Measurements from ENCODE around the gene COQ4.

Gene COQ4

GRCh38 chr9:128297221-128297773 is 25.3 kb upstream of the COQ4 start:
- Histone ChIP-seq H3K79me2 (ENCODE audit: low read length) (no peaks in the 10 kb centered on the region), H3K9ac (ENCODE audit: low read length) (no peak overlapping the region), H3K36me3 (replicated peaks; ENCODE audit: insufficient read depth, low read length) (no peaks in the 10 kb centered on the region), H3K9me2 (replicated peaks; ENCODE audit: insufficient read depth, low read length) (no peaks in the 10 kb centered on the region), H3K4me2 (ENCODE audit: low read depth, low read length) (no peak overlapping the region), H2AFZ (ENCODE audit: low read length) (no peak overlapping the region), H3K9me3 (replicated peaks; ENCODE audit: insufficient read depth, low read length) (no peaks in the 10 kb centered on the region), H3K4me3 (ENCODE audit: low read length) (no peak overlapping the region), H3F3A (ENCODE audit: insufficient read depth, low read length) (no peaks in the 10 kb centered on the region), H3K4me1 (ENCODE audit: low read length) (0 out of 2 replicates have a peak, but pooled peaks cover 6% of the 10 kb centered on the region), H4K20me1 (ENCODE audit: insufficient read depth, low read length) (no peaks in the 10 kb centered on the region), H3K27me3 (replicated peaks; ENCODE audit: insufficient read depth, low read length) (no peaks in the 10 kb centered on the region), H3K27ac (ENCODE audit: low read length) (no peak overlapping the region)
- TF ChIP-seq, protein P1, sequence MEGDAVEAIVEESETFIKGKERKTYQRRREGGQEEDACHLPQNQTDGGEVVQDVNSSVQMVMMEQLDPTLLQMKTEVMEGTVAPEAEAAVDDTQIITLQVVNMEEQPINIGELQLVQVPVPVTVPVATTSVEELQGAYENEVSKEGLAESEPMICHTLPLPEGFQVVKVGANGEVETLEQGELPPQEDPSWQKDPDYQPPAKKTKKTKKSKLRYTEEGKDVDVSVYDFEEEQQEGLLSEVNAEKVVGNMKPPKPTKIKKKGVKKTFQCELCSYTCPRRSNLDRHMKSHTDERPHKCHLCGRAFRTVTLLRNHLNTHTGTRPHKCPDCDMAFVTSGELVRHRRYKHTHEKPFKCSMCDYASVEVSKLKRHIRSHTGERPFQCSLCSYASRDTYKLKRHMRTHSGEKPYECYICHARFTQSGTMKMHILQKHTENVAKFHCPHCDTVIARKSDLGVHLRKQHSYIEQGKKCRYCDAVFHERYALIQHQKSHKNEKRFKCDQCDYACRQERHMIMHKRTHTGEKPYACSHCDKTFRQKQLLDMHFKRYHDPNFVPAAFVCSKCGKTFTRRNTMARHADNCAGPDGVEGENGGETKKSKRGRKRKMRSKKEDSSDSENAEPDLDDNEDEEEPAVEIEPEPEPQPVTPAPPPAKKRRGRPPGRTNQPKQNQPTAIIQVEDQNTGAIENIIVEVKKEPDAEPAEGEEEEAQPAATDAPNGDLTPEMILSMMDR (IDR thresholded peaks at IDR 0.05; ENCODE audit: low read length) = no peak
- no peak for TF ChIP-seq EZH2 (optimal IDR thresholded peaks at IDR 0.05; ENCODE audit: low read depth, low read length)
- TF ChIP-seq EZH2phosphoT487 (IDR thresholded peaks at IDR 0.05; ENCODE audit: low read length) = no peak
- DNase-seq = no peak

DNA sequence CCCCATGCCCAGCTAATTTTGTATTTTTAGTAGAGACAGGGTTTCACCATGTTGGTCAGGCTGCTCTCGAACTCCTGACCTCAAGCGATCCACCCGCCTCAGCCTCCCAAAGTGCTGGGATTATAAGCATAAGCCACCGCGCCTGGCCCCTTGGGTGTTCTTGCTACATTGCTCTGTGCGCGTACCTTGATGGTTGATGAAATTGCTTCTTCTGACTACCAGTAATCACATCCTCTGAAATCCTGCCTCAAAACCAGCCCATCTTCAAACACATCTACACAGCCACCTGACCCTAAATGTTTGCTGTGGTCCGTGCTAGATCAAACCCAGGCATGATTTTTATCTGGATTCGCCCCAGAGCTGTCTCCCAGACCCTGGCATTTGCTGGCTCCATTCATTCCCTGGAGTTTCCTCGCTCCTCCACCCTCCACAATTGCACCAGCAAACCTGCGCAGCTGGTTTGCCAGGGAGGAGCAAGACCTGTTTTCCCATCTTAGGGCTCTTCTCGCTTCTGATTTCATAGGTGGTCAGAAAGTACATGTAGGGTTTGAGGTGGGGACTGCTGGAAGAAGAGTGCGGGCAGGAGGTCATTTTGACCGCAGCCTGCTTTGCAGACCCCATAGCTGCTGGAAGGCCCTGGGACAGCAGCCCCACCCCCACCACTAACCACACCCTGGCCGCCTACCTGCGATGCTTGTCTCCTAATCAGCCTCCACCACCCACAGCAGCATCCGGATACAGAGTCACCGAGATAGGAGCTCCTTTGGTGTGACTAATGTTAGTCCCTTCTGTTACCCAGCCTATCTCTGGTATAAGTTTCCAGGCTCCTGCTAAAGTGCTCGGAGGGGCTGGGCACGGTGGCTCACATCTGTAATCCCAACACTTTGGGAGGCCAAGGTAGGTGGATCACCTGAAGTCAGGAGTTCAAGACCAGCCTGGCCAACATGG is 23.8 kb upstream of the COQ4 start:
- no peaks in the 10 kb centered on the region for H4K20me1 ChIP-seq (ENCODE audit: insufficient read depth, low read length)
- no peaks in the 10 kb centered on the region for H3K9me2 ChIP-seq (replicated peaks; ENCODE audit: insufficient read depth, low read length)
- H3K27ac ChIP-seq (ENCODE audit: low read length) = no peak overlapping the region
- TF ChIP-seq EZH2 (optimal IDR thresholded peaks at IDR 0.05; ENCODE audit: low read depth, low read length) = no peak
- TF ChIP-seq, protein P1 (IDR thresholded peaks at IDR 0.05; ENCODE audit: low read length) = no peak
- no peak for TF ChIP-seq EZH2phosphoT487 (IDR thresholded peaks at IDR 0.05; ENCODE audit: low read length)
- H3F3A ChIP-seq (ENCODE audit: insufficient read depth, low read length) = no peaks in the 10 kb centered on the region
- H3K79me2 ChIP-seq (ENCODE audit: low read length) = no peaks in the 10 kb centered on the region
- no peak overlapping the region for H3K9ac ChIP-seq (ENCODE audit: low read length)
- no peaks in the 10 kb centered on the region for H3K36me3 ChIP-seq (replicated peaks; ENCODE audit: insufficient read depth, low read length)
- H3K4me2 ChIP-seq (ENCODE audit: low read depth, low read length) = no peak overlapping the region
- H3K9me3 ChIP-seq (replicated peaks; ENCODE audit: insufficient read depth, low read length) = no peaks in the 10 kb centered on the region
- H3K4me3 ChIP-seq (ENCODE audit: low read length) = no peak overlapping the region
- DNase-seq = no peak
- 0 out of 2 replicates have a peak, but pooled peaks cover 6% of the 10 kb centered on the region for H3K4me1 ChIP-seq (ENCODE audit: low read length)
- H2AFZ ChIP-seq (ENCODE audit: low read length) = no peak overlapping the region
- no peaks in the 10 kb centered on the region for H3K27me3 ChIP-seq (replicated peaks; ENCODE audit: insufficient read depth, low read length)

DNA sequence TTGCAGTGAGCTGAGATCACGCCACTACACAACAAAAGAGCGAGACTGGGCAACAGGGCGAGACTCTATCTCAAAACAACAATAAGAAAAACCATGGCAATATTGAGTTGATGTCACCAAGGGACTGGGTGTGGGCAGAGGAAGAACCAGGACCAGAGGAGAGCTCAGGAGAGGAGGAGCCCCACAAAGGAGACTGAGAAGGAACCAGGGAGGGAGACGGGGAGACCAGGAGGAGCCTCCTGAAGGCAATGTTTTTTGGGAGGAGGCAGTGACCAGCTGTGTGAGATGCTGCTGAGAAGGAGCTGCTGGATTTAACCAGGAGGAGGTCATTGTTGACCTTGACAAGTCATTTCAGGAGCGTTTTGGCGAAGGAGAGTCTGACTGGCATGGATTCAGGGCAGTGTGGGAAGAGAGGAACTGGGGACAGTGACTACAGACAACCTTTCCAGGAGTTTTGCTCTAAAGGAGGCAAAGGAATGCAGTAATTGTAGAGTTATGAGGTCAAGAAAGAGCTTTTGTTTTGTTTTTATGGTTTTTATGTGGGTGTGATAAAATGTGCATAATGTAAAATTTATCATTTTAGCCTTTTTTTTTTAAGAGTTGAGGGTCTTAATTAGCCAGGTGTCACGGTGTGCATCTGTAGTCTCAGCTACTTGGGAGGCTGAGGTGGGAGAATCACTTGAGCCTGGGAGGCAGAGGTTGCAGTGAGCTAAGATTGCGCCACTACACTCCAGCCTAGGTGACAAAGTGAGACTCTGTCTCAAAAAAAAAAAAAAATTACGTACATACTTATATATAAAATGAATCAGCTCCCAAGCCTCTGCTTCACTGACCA is 18.3 kb upstream of the COQ4 start:
- no peak for TF ChIP-seq EZH2 (optimal IDR thresholded peaks at IDR 0.05; ENCODE audit: low read depth, low read length)
- TF ChIP-seq, protein P1 (IDR thresholded peaks at IDR 0.05; ENCODE audit: low read length) = no peak
- TF ChIP-seq EZH2phosphoT487 (IDR thresholded peaks at IDR 0.05; ENCODE audit: low read length) = no peak
- DNase-seq = no peak
- Histone ChIP-seq H4K20me1 (ENCODE audit: insufficient read depth, low read length) (no peaks in the 10 kb centered on the region), H3K79me2 (ENCODE audit: low read length) (no peaks in the 10 kb centered on the region), H3K9me3 (replicated peaks; ENCODE audit: insufficient read depth, low read length) (no peaks in the 10 kb centered on the region), H3K36me3 (replicated peaks; ENCODE audit: insufficient read depth, low read length) (no peaks in the 10 kb centered on the region), H3K27me3 (replicated peaks; ENCODE audit: insufficient read depth, low read length) (no peaks in the 10 kb centered on the region), H3K9me2 (replicated peaks; ENCODE audit: insufficient read depth, low read length) (no peaks in the 10 kb centered on the region), H3K9ac (ENCODE audit: low read length) (no peak overlapping the region), H3K27ac (ENCODE audit: low read length) (no peak overlapping the region), H3K4me1 (ENCODE audit: low read length) (no peaks in the 10 kb centered on the region), H3F3A (ENCODE audit: insufficient read depth, low read length) (no peaks in the 10 kb centered on the region), H3K4me3 (ENCODE audit: low read length) (no peak overlapping the region), H3K4me2 (ENCODE audit: low read depth, low read length) (no peak overlapping the region), H2AFZ (ENCODE audit: low read length) (no peak overlapping the region)

Measured in MM.1S (cell line).